Peyer's patch (tissue), 4 donors: ENCODE results near the gene TMEM88.

Source experiments
- CTCF ChIP-seq, 6 experiments: fragments of 450-650 bp in 4 of 6; fragments of 200-600 bp in 2 of 6; sonication (generic) in 1 of 6; IDR thresholded peaks; one replicate each; pipeline ENCODE4 v1.5.1; 2017 to 2019; ENCODE audit warnings: antibody characterized with exemption in 6 of 6, mild to moderate bottlenecking in 3 of 6, moderate library complexity in 1 of 6
- POLR2A ChIP-seq, 2 donors: fragments of 450-650 bp; IDR thresholded peaks; one replicate each; pipeline ENCODE4 v1.5.1; 2017; ENCODE audit warnings: antibody characterized with exemption in 2 of 2, mild to moderate bottlenecking in 2 of 2, moderate library complexity in 2 of 2

- TF ChIP-seq CTCF (IDR thresholded peaks at IDR 0.05): peak in 2 of 6 experiments; percentile 6 to 18
- no peak for TF ChIP-seq POLR2A (IDR thresholded peaks at IDR 0.05)
These were observed 12.9 kb upstream of the TMEM88 start for GRCh38 chr17:7841915-7842379.
